HL-60 (cell line): Measurements from ENCODE around the gene KATNAL2.

Experiments
- DNase-seq, 2 experiments: peaks; one replicate each; pipeline ENCODE4 v3.0.0-alpha.2; 2010 to 2020; ENCODE audit warnings: low read depth in 1 of 2, low spot score in 1 of 2
- H3K27ac ChIP-seq: fragments of 250-450 bp; sonication (Bioruptor Pico); replicated peaks from 2 replicates; pipeline ENCODE4 v1.5.1; 2020; ENCODE audit warnings: mild to moderate bottlenecking, moderate library complexity
- H3K27me3 ChIP-seq: fragments of 250-450 bp; sonication (Bioruptor Pico); 2 replicates; pipeline ENCODE4 v1.5.1; 2021; ENCODE audit warnings: mild to moderate bottlenecking, moderate library complexity; ENCODE audit not compliant: insufficient read depth, poor library complexity, severe bottlenecking
- H3K4me3 ChIP-seq: replicated peaks from 2 replicates; pipeline ENCODE4 v1.5.1; 2011; ENCODE audit warnings: mild to moderate bottlenecking, control low read depth, low read length; ENCODE audit not compliant: insufficient read depth
- GABPA ChIP-seq: IDR thresholded peaks from 2 replicates; pipeline ENCODE4 v1.6.1; 2012; ENCODE audit warnings: low read depth
- POLR2AphosphoS5 ChIP-seq: IDR thresholded peaks from 2 replicates; pipeline ENCODE4 v1.6.1; 2012; ENCODE audit warnings: low read depth
- REST ChIP-seq: IDR thresholded peaks from 2 replicates; pipeline ENCODE4 v1.6.1; 2012; ENCODE audit warnings: low read depth; ENCODE audit not compliant: insufficient replicate concordance
- SPI1 ChIP-seq: IDR thresholded peaks from 2 replicates; pipeline ENCODE4 v1.6.1; 2012; ENCODE audit warnings: low read depth, mild to moderate bottlenecking, borderline replicate concordance
- TF ChIP-seq, protein P1 (sequence below): IDR thresholded peaks from one replicate; pipeline ENCODE4 v1.5.1; 2011; ENCODE audit warnings: low read length, control low read depth, inconsistent platforms; ENCODE audit not compliant: insufficient read depth

Gene KATNAL2

DNA sequence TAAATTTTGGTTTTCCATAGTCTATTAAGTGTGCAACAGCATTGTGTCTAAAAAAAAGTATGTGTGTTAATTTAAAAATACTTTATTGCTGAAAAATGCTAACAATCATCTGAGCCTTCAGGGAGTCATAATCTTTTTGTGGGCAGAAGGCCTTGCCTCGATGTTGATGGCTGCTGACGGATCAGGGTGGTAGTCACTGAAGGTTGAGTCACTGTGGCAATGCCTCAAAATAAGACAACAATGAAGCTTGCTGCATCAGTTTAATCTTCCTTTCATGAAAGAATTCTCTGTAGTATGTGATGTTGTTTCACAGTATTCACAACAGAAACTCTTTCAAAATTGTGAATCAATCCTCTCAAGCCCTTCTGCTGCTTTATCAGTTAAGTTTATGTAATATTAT, 201.6 kb downstream of the KATNAL2 start:
- no peaks in the 10 kb centered on the region for H3K27me3 ChIP-seq
- TF ChIP-seq POLR2AphosphoS5 (no peak), REST (no peak), GABPA (no peak), SPI1 (no peak)
- TF ChIP-seq, protein P1, sequence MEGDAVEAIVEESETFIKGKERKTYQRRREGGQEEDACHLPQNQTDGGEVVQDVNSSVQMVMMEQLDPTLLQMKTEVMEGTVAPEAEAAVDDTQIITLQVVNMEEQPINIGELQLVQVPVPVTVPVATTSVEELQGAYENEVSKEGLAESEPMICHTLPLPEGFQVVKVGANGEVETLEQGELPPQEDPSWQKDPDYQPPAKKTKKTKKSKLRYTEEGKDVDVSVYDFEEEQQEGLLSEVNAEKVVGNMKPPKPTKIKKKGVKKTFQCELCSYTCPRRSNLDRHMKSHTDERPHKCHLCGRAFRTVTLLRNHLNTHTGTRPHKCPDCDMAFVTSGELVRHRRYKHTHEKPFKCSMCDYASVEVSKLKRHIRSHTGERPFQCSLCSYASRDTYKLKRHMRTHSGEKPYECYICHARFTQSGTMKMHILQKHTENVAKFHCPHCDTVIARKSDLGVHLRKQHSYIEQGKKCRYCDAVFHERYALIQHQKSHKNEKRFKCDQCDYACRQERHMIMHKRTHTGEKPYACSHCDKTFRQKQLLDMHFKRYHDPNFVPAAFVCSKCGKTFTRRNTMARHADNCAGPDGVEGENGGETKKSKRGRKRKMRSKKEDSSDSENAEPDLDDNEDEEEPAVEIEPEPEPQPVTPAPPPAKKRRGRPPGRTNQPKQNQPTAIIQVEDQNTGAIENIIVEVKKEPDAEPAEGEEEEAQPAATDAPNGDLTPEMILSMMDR, result no peak
- DNase-seq, result no peak
- H3K4me3 ChIP-seq, result no peak overlapping the region
- H3K27ac ChIP-seq, result no peak overlapping the region

DNA sequence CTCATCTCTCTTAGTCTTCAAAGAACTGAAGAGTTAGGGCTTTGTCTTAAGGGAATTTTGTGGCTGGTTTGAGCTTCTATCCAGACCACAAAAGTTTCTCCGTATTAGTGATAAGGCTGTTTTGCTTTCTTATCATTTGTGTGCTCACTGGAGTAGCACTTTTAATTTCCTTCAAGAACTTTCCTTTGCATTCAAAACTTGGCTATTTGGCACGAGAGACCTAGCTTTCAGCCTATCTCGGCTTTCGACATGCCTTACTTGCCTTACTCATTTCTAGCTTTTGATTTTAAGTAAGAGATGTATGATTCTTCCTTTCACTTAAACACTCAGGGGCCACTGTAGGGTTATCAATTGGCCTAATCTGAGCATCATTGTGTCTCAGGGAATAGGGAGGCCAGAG, 203.0 kb downstream of the KATNAL2 start:
- TF ChIP-seq SPI1 (no peak), GABPA (no peak), REST (no peak), POLR2AphosphoS5 (no peak)
- TF ChIP-seq, protein P1, result no peak
- no peak for DNase-seq
- H3K27me3 ChIP-seq, result no peaks in the 10 kb centered on the region
- no peak overlapping the region for H3K4me3 ChIP-seq
- H3K27ac ChIP-seq, result no peak overlapping the region

GRCh38 chr18:47121146-47121545, 203.7 kb downstream of the KATNAL2 start:
- Histone ChIP-seq H3K27me3 (no peaks in the 10 kb centered on the region), H3K4me3 (no peak overlapping the region), H3K27ac (no peak overlapping the region)
- TF ChIP-seq REST (no peak), GABPA (no peak), SPI1 (no peak)
- TF ChIP-seq, protein P1, result no peak
- DNase-seq, result no peak
